ENCODE data around the gene COL19A1. TPM values are rescaled to one million over a fixed set of nuclear protein-coding genes. Genes with fewer than 3 reads are reported as not detected.

Gene COL19A1
- total RNA-seq, 2 donors from 2014 or later: 1.4 to 1.5 TPM

DNA sequence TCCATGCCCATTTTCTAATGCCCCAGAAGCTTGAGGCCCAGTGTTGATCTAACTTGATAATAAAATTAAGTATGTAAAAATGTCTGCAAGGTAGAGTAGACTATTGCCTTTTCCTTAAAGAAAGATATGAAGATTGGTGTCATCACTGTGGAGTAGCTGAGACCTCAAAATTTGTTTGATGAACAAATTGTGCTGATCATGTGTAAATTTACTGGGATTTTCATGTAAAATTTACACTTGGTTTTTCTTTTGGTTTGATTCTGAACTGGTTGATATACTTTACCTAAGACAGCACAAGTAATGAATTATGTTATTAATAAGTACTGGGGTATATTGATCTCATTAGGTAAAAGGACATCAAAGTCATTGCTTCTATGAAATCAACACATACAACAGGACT lies 207.3 kb downstream of the COL19A1 start:
- Histone ChIP-seq H3K36me3 (ENCODE audit: control insufficient read depth, insufficient read depth, low read length) (no peaks in the 10 kb centered on the region), H3K4me3 (ENCODE audit: low read length) (no peak overlapping the region), H3K4me1 (ENCODE audit: control insufficient read depth, insufficient read depth, low read length) (no peaks in the 10 kb centered on the region), H3K27ac (ENCODE audit: low read depth, low read length) (no peak overlapping the region), H3K9ac (ENCODE audit: extremely low read depth, low read length, poor library complexity, severe bottlenecking) (no peak overlapping the region), H3K27me3 (ENCODE audit: control insufficient read depth, insufficient read depth, low read length, poor library complexity, severe bottlenecking) (no peaks in the 10 kb centered on the region), H3K9me3 (ENCODE audit: control insufficient read depth, low read length) (no peaks in the 10 kb centered on the region)
- Mint-ChIP-seq H3K4me3 (no peak overlapping the region), H3K27ac (no peak overlapping the region), H3K27me3 (ENCODE audit: insufficient read depth) (no peaks in the 10 kb centered on the region), H3K9me3 (no peaks in the 10 kb centered on the region), H3K36me3 (ENCODE audit: low read depth) (no peaks in the 10 kb centered on the region), H3K4me1 (no peaks in the 10 kb centered on the region)
- TF ChIP-seq, protein P1, sequence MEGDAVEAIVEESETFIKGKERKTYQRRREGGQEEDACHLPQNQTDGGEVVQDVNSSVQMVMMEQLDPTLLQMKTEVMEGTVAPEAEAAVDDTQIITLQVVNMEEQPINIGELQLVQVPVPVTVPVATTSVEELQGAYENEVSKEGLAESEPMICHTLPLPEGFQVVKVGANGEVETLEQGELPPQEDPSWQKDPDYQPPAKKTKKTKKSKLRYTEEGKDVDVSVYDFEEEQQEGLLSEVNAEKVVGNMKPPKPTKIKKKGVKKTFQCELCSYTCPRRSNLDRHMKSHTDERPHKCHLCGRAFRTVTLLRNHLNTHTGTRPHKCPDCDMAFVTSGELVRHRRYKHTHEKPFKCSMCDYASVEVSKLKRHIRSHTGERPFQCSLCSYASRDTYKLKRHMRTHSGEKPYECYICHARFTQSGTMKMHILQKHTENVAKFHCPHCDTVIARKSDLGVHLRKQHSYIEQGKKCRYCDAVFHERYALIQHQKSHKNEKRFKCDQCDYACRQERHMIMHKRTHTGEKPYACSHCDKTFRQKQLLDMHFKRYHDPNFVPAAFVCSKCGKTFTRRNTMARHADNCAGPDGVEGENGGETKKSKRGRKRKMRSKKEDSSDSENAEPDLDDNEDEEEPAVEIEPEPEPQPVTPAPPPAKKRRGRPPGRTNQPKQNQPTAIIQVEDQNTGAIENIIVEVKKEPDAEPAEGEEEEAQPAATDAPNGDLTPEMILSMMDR (conservative IDR thresholded peaks at IDR 0.05): no peak
- no peak for DNase-seq

DNA sequence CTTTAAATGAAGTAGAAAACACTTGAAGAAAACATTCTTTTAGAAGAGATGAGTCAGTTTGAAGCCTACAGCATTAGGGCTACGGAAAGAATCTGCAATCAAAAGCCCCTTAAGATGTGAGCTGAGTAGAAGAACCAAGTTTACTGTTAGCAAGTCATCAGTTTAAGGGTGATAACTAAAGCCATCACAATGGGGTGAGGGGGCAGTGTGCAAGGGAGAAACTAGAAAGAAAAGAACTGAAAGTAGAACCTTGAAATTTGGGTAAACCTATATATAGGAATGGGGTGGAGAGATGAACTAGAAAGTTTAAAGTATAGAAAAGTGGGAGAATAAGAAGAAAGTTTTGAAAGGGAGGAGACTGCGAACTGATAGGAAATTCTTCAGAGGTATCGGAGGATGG lies 212.9 kb downstream of the COL19A1 start:
- H3K9me3 Mint-ChIP-seq: no peaks in the 10 kb centered on the region
- H3K27me3 Mint-ChIP-seq (ENCODE audit: insufficient read depth): no peaks in the 10 kb centered on the region
- H3K4me3 Mint-ChIP-seq: no peak overlapping the region
- H3K4me1 Mint-ChIP-seq: no peaks in the 10 kb centered on the region
- no peak overlapping the region for H3K27ac Mint-ChIP-seq
- Histone ChIP-seq H3K4me3 (ENCODE audit: low read length) (no peak overlapping the region), H3K9me3 (ENCODE audit: control insufficient read depth, low read length) (no peaks in the 10 kb centered on the region), H3K9ac (ENCODE audit: extremely low read depth, low read length, poor library complexity, severe bottlenecking) (no peak overlapping the region), H3K27me3 (ENCODE audit: control insufficient read depth, insufficient read depth, low read length, poor library complexity, severe bottlenecking) (no peaks in the 10 kb centered on the region), H3K4me1 (ENCODE audit: control insufficient read depth, insufficient read depth, low read length) (no peaks in the 10 kb centered on the region), H3K27ac (ENCODE audit: low read depth, low read length) (no peak overlapping the region), H3K36me3 (ENCODE audit: control insufficient read depth, insufficient read depth, low read length) (no peaks in the 10 kb centered on the region)
- WGBS, 2 experiments (ENCODE audit: insufficient coverage in 1 of 2, insufficient read length in 1 of 2): 93% methylated on average over 3 of the region's 3 CpGs
- no peaks in the 10 kb centered on the region for H3K36me3 Mint-ChIP-seq (ENCODE audit: low read depth)
- no peak for DNase-seq
- TF ChIP-seq, protein P1 (conservative IDR thresholded peaks at IDR 0.05): no peak

DNA sequence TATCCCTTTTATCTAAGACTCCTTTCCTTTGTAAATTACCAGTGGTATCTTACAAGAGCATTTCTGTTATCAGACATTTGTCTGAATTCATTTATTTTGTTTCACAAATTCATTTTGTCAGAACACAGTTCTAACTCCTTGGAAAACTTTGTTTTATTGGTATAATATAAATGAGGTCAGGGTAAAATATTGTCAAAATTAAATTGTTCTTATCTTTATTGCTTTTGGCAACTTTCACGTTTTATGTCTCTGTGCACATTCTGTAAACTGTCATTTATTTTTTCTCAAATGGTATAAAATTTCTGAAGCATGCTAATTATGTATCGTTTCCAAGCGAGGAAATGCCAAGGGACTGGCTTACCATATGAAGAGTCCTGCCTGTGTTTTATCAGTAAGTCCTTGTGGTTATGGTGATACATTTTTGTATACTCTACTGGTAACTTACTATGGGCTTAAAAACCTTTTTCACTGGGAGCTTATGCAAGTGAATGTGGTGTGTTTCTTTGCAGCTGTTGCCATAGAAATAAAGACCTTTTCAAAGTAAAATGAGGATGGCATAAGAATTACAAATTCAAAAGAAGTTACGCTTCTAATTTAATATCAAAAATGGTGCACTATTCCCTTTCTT lies 214.2 kb downstream of the COL19A1 start:
- Mint-ChIP-seq H3K4me3 (no peak overlapping the region), H3K27me3 (ENCODE audit: insufficient read depth) (no peaks in the 10 kb centered on the region), H3K4me1 (no peaks in the 10 kb centered on the region), H3K9me3 (no peaks in the 10 kb centered on the region), H3K36me3 (ENCODE audit: low read depth) (no peaks in the 10 kb centered on the region), H3K27ac (no peak overlapping the region)
- TF ChIP-seq, protein P1 (conservative IDR thresholded peaks at IDR 0.05): no peak
- 80 to 91% methylated on average over 1 to 4 of the region's 4 CpGs for WGBS, 2 experiments (ENCODE audit: insufficient coverage in 1 of 2, insufficient read length in 1 of 2)
- no peaks in the 10 kb centered on the region for H3K9me3 ChIP-seq (ENCODE audit: control insufficient read depth, low read length)
- H3K4me1 ChIP-seq (ENCODE audit: control insufficient read depth, insufficient read depth, low read length): no peaks in the 10 kb centered on the region
- no peak for DNase-seq
- no peak overlapping the region for H3K4me3 ChIP-seq (ENCODE audit: low read length)
- H3K27me3 ChIP-seq (ENCODE audit: control insufficient read depth, insufficient read depth, low read length, poor library complexity, severe bottlenecking): no peaks in the 10 kb centered on the region
- no peak overlapping the region for H3K9ac ChIP-seq (ENCODE audit: extremely low read depth, low read length, poor library complexity, severe bottlenecking)
- no peak overlapping the region for H3K27ac ChIP-seq (ENCODE audit: low read depth, low read length)
- H3K36me3 ChIP-seq (ENCODE audit: control insufficient read depth, insufficient read depth, low read length): no peaks in the 10 kb centered on the region
